Suprapubic skin (tissue), 4 donors: Measurements from ENCODE around the gene SPNS3. TPM values are rescaled to one million over a fixed set of nuclear protein-coding genes. Genes with fewer than 3 reads are reported as not detected.

Experiments
- DNase-seq, 2 donors: peaks; one replicate each; pipeline ENCODE4 v3.0.0-alpha.2; 2019; ENCODE audit warnings: low spot score in 2 of 2
- H3K27ac ChIP-seq: fragments of 200-600 bp; sonication (generic); one replicate; pipeline ENCODE4 v1.5.1; 2019
- H3K27me3 ChIP-seq: fragments of 200-600 bp; sonication (generic); one replicate; pipeline ENCODE4 v1.5.1; 2019
- H3K36me3 ChIP-seq: fragments of 200-600 bp; sonication (generic); one replicate; pipeline ENCODE4 v1.5.1; 2019
- H3K4me1 ChIP-seq: fragments of 200-600 bp; sonication (generic); one replicate; pipeline ENCODE4 v1.5.1; 2019
- H3K4me3 ChIP-seq: fragments of 200-600 bp; sonication (generic); one replicate; pipeline ENCODE4 v1.5.1; 2019; ENCODE audit warnings: mild to moderate bottlenecking
- H3K9me3 ChIP-seq: fragments of 200-600 bp; sonication (generic); one replicate; pipeline ENCODE4 v1.5.1; 2019
- CTCF ChIP-seq, 2 donors: fragments of 200-600 bp in 1 of 2; fragments of 450-650 bp in 1 of 2; sonication (generic) in 1 of 2; IDR thresholded peaks; one replicate each; pipeline ENCODE4 v1.5.1; 2016 to 2019; ENCODE audit warnings: antibody characterized with exemption in 2 of 2, mild to moderate bottlenecking in 1 of 2, moderate library complexity in 1 of 2
- EP300 ChIP-seq: sonication (generic); formaldehyde crosslinking; IDR thresholded peaks from one replicate; pipeline ENCODE4 v1.6.1; 2017; ENCODE audit warnings: antibody characterized with exemption
- POLR2A ChIP-seq, 2 donors: fragments of 450-650 bp; IDR thresholded peaks; one replicate each; pipeline ENCODE4 v1.6.1; 2017; ENCODE audit warnings: antibody characterized with exemption in 2 of 2, mild to moderate bottlenecking in 2 of 2, moderate library complexity in 2 of 2
- POLR2AphosphoS5 ChIP-seq, 3 donors: sonication (generic); formaldehyde crosslinking; IDR thresholded peaks; one replicate each; pipeline ENCODE4 v1.6.1; 2017; ENCODE audit warnings: antibody characterized with exemption in 3 of 3
- WGBS: methylation state at CpG from one replicate; pipeline ENCODE4 v1.1.5; 2018; 5-methylcytosine and 5-hydroxymethylcytosine counted together
- total RNA-seq, 4 donors: library from RNA; depleted of rRNA; stranded (reverse); fragments of >200 nt; gene quantifications; one replicate each; pipeline ENCODE4 v1.1.0, GENCODE V29; 2016

SPNS3 gene
- total RNA-seq, 4 donors from 2014 or later = 0.72 TPM; not detected in 3

DNA sequence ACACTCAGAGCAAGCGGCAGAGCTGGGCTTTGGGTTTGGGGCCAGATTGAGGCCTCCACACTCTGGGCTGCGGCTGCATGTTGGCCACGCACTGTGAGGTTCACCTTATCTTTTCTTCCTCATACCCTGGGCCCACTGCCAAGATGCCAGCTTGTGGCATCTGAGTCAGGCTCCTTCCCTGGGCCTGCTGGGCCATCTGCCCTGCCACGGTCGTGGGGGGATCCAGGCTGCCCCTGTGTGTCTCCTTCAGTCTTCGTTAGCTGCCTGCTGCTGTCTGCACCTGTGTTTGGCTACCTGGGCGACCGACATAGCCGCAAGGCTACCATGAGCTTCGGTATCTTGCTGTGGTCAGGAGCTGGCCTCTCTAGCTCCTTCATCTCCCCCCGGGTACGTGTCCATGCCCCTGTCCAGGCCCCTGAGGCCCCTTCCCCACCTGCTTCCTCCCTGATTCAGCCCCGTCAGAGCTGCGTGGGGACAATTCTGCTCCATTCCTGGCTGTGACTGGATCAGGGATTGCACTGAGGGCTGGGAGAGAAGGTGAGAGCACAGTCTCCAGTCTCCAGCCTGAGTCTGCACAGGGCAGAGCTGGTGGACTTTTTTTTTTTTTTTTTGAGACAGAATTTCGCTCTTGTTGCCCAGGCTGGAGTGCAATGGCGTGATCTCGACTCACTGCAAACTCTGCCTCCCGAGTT, 11.2 kb downstream of the SPNS3 start:
- no peaks in the 10 kb centered on the region for H3K9me3 ChIP-seq
- no peak overlapping the region for H3K27ac ChIP-seq
- no peak for TF ChIP-seq POLR2AphosphoS5 (IDR thresholded peaks at IDR 0.05)
- no peak for DNase-seq
- H3K4me1 ChIP-seq = peaks cover 6% of the 10 kb centered on the region
- H3K27me3 ChIP-seq = no peaks in the 10 kb centered on the region
- 75% methylated on average over 17 of the region's 18 CpGs for WGBS
- H3K36me3 ChIP-seq = no peaks in the 10 kb centered on the region
- no peak overlapping the region for H3K4me3 ChIP-seq

- Histone ChIP-seq H3K9me3 (no peaks in the 10 kb centered on the region), H3K4me1 (peaks cover 7% of the 10 kb centered on the region), H3K4me3 (no peak overlapping the region), H3K27me3 (no peaks in the 10 kb centered on the region), H3K36me3 (no peaks in the 10 kb centered on the region), H3K27ac (no peak overlapping the region)
- TF ChIP-seq POLR2A (IDR thresholded peaks at IDR 0.05) (no peak), CTCF (IDR thresholded peaks at IDR 0.05) (no peak), EP300 (no peak), POLR2AphosphoS5 (IDR thresholded peaks at IDR 0.05) (no peak)
- 94% methylated on average over 13 of the region's 13 CpGs for WGBS
- no peak for DNase-seq
Observed at GRCh38 chr17:4445731-4446130, 12.0 kb downstream of the SPNS3 start.

DNA sequence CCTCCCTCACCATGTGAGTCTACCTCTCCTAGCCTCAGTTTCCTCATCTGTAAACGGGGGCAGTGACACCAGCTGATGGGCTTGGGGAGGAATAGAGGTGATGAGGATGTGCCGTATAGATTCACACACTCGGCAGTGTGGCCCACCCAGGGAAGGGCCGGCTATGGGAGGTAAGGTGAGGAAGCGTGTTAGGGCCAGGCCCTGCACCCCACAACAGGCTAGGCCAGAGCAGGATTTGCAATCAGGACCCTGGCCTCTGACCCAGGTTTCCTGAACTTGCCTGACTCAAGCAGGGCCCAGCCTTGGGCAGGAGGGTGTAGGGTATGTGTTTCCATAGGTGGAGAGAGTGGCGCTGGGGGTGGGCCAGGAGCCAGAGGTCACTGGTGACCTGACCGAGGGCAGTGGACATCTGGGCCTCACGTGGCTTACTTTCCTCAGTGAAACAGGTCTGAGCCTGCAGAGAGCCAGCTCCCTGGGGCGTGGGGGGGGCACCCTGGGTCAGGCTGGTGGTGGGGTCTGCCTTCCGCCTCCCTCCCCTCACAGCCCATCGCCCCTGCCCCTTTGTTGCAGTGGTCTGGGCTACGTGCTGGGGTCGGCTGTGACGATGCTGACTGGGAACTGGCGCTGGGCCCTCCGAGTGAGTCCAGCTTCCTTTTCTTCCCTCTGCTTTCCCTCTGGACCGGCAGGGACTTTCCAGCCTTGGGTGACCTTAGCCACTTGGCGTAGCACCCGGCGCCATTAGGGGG, 12.8 kb downstream of the SPNS3 start:
- Histone ChIP-seq H3K4me3 (no peak overlapping the region), H3K4me1 (peaks cover 7% of the 10 kb centered on the region), H3K27ac (no peak overlapping the region), H3K36me3 (no peaks in the 10 kb centered on the region), H3K27me3 (no peaks in the 10 kb centered on the region), H3K9me3 (no peaks in the 10 kb centered on the region)
- DNase-seq = no peak
- TF ChIP-seq EP300 (no peak), POLR2A (IDR thresholded peaks at IDR 0.05) (no peak), CTCF (IDR thresholded peaks at IDR 0.05) (no peak), POLR2AphosphoS5 (IDR thresholded peaks at IDR 0.05) (no peak)
- WGBS = 86% methylated on average over 13 of the region's 20 CpGs

- DNase-seq = no peak
- Histone ChIP-seq H3K27ac (no peak overlapping the region), H3K9me3 (no peaks in the 10 kb centered on the region), H3K27me3 (no peaks in the 10 kb centered on the region), H3K4me3 (no peak overlapping the region), H3K4me1 (peaks cover 7% of the 10 kb centered on the region), H3K36me3 (no peaks in the 10 kb centered on the region)
- WGBS = 47% methylated on average over 5 of the region's 11 CpGs
- TF ChIP-seq POLR2AphosphoS5 (IDR thresholded peaks at IDR 0.05) (no peak), POLR2A (IDR thresholded peaks at IDR 0.05) (no peak), CTCF (IDR thresholded peaks at IDR 0.05) (no peak), EP300 (no peak)
Observed at GRCh38 chr17:4448197-4448980, 14.6 kb downstream of the SPNS3 start.

DNA sequence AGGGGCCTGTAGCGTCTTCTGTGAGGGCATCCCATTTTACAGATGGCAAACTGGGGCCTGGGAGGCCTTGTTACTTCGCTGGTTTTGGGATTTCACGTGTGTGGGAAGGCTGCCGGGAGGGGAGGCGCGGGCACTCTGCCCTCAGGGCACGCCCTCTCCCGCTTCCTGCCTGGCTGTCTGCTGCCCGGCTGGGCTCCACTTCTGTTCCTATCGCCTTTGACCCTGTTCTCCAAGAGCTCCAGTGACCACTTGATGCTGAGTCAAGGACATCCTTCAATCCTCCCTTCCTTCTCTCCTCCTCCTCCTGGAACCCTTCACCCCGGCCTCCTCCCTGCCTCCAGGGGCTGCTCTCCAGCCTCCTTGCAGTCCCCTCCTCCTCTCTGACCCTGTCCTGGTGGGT, 16.0 kb downstream of the SPNS3 start:
- no peak for DNase-seq
- Histone ChIP-seq H3K27ac (no peak overlapping the region), H3K36me3 (no peaks in the 10 kb centered on the region), H3K4me3 (no peak overlapping the region), H3K4me1 (peaks cover 7% of the 10 kb centered on the region), H3K27me3 (no peaks in the 10 kb centered on the region), H3K9me3 (no peaks in the 10 kb centered on the region)
- no peak for TF ChIP-seq POLR2AphosphoS5 (IDR thresholded peaks at IDR 0.05)
- TF ChIP-seq CTCF (IDR thresholded peaks at IDR 0.05) = no peak
- TF ChIP-seq POLR2A (IDR thresholded peaks at IDR 0.05) = no peak
- TF ChIP-seq EP300 = no peak
- WGBS = 30% methylated on average over 10 of the region's 11 CpGs
